Endothelial cell (in vitro differentiated cells): ENCODE data around the gene H1-8. TPM values are rescaled to one million over a fixed set of nuclear protein-coding genes. Genes with fewer than 3 reads are reported as not detected.
"Not testable (repeated sequence)": the region's sequence is repeated elsewhere in the genome, so short reads cannot be mapped to it uniquely, and the experiment has no call there.

ENCODE experiments used
- DNase-seq: peaks from one replicate; pipeline ENCODE4 v3.0.0; 2021; ENCODE audit warnings: low spot score
- H3K27ac Mint-ChIP-seq: one replicate; pipeline ENCODE4 v1.8.0; 2021; ENCODE audit warnings: mixed read lengths, inconsistent platforms; ENCODE audit not compliant: unreplicated experiment
- H3K27me3 Mint-ChIP-seq: one replicate; pipeline ENCODE4 v1.8.0; 2021; ENCODE audit warnings: mild to moderate bottlenecking, moderate library complexity, mixed read lengths, inconsistent platforms; ENCODE audit not compliant: unreplicated experiment
- H3K36me3 Mint-ChIP-seq: one replicate; pipeline ENCODE4 v1.8.0; 2021; ENCODE audit warnings: mild to moderate bottlenecking, low read depth, mixed read lengths, inconsistent platforms; ENCODE audit not compliant: unreplicated experiment
- H3K4me1 Mint-ChIP-seq: one replicate; pipeline ENCODE4 v1.8.0; 2021; ENCODE audit warnings: mild to moderate bottlenecking, mixed read lengths, inconsistent platforms; ENCODE audit not compliant: unreplicated experiment
- H3K4me3 Mint-ChIP-seq: one replicate; pipeline ENCODE4 v1.8.0; 2021; ENCODE audit warnings: mild to moderate bottlenecking, mixed read lengths, inconsistent platforms; ENCODE audit not compliant: unreplicated experiment
- H3K9me3 Mint-ChIP-seq: one replicate; pipeline ENCODE4 v1.8.0; 2021; ENCODE audit warnings: mixed read lengths, inconsistent platforms; ENCODE audit not compliant: unreplicated experiment
- CTCF ChIP-seq: fragments of 200-600 bp; sonication (generic); IDR thresholded peaks from one replicate; pipeline ENCODE4 v1.5.0; 2021; ENCODE audit warnings: antibody characterized with exemption; ENCODE audit not compliant: unreplicated experiment
- long read RNA-seq: library from polyadenylated mRNA; unstranded; transcript quantifications from one replicate; pipeline ENCODE4 v2.0.0, GENCODE V29; 2020; ENCODE audit not compliant: unreplicated experiment
- total RNA-seq: library from RNA; stranded (reverse); fragmentation: NEBNext Ultra II Directional; extraction: Animal tissue kit (Norgen Biotek cat#: 25700); gene quantifications from one replicate; pipeline ENCODE4 v1.2.1, GENCODE V29; 2021; ENCODE audit not compliant: unreplicated experiment

H1-8 gene, protein sequence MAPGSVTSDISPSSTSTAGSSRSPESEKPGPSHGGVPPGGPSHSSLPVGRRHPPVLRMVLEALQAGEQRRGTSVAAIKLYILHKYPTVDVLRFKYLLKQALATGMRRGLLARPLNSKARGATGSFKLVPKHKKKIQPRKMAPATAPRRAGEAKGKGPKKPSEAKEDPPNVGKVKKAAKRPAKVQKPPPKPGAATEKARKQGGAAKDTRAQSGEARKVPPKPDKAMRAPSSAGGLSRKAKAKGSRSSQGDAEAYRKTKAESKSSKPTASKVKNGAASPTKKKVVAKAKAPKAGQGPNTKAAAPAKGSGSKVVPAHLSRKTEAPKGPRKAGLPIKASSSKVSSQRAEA
- total RNA-seq: 2.7 TPM
- long read RNA-seq, partial matches to known transcripts: 0 of 1 reads
- long read RNA-seq, other reads (novel, unspliced or antisense): 1 of 1 reads

DNA sequence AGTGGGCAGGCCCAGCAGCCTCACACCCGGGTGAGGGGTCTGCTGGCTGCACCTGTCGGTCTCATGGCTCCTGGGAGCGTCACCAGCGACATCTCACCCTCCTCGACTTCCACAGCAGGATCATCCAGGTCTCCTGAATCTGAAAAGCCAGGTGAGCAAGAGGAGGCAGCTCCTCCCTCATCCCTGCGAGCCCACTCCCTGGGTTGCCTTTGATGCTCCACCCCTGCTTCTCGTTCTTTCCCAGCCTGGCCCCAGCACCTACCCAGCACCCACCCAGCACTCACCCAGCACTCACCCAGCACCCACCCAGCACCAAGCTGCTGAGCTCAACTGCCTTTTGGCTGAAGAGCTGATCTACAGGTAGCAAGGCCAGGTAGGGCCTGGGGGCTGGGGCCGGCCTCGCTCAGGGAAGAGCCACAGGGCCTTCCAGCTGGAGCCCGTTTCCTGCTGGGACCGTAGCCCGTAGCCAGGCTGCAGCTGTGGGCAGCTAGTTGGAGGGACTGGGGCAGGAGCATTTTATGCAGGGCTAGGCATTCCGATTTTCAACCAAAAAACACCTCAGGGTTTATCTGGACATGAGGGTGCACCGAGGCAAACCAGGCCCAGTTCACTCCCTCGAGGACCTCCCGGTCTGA is at the start of gene H1-8:
Gene H1-8, plus strand, starts transcription at position 20 of the 635 bp plus-strand sequence. Its CDS starts 44 bp downstream, at position 64.
- Mint-ChIP-seq H3K9me3 (no peaks in the 10 kb centered on the region), H3K27ac (peak within 1 kb of the TSS; percentile 52), H3K27me3 (peaks cover 22% of the 10 kb centered on the region), H3K36me3 (peaks cover 2% of the 10 kb centered on the region), H3K4me3 (peak within 1 kb of the TSS; percentile 14), H3K4me1 (peaks cover 28% of the 10 kb centered on the region)
- no peak for TF ChIP-seq CTCF
- no peak for DNase-seq

GRCh38 chr3:129493206-129493605 is 49.8 kb upstream of the H1-8 start:
- Mint-ChIP-seq H3K9me3 (no peaks in the 10 kb centered on the region), H3K36me3 (peaks cover 12% of the 10 kb centered on the region), H3K27ac (no peak overlapping the region), H3K4me3 (no peak overlapping the region), H3K4me1 (peaks cover 67% of the 10 kb centered on the region), H3K27me3 (peaks cover 4% of the 10 kb centered on the region)
- TF ChIP-seq CTCF: no peak
- no peak for DNase-seq

GRCh38 chr3:129494499-129494898 is 48.5 kb upstream of the H1-8 start:
- DNase-seq, H3K27me3 Mint-ChIP-seq, H3K4me3 Mint-ChIP-seq, H3K9me3 Mint-ChIP-seq, H3K36me3 Mint-ChIP-seq: not testable (repeated sequence)
- H3K27ac Mint-ChIP-seq: peak overlapping the region; percentile 95
- peaks cover 73% of the 10 kb centered on the region for H3K4me1 Mint-ChIP-seq

DNA sequence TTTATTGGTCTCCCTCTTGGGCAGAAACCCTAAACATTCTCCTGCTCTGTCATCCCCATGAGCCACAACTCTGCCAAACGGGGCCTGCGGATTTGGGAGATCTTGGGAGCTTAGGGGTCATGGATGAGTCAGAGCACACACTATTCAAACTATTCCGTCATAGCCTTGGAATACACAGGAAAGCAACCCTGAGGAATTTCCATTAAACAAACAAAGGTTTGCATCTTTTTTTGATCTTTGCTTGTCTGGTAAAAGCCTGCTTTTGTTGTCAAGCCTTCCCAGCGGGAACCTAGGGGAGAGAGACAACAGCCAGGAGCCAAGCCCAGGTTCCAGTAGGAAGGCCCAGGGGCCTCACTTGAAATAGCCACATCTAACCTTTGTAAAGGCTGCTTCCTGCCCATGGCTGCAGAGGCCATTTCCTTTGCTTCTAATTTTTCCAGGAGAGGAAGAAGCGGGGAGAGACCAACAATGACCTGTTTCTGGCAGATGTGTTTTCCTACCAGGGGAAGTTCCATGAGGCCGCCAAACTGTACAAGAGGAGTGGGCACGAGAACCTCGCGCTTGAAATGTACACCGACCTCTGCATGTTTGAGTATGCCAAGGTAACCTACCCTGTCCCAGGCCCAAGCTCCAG is 47.9 kb upstream of the H1-8 start:
- H3K27me3 Mint-ChIP-seq, DNase-seq, H3K4me3 Mint-ChIP-seq, H3K36me3 Mint-ChIP-seq, H3K9me3 Mint-ChIP-seq: not testable (repeated sequence)
- H3K4me1 Mint-ChIP-seq: peaks cover 78% of the 10 kb centered on the region
- peak overlapping the region; percentile 95 for H3K27ac Mint-ChIP-seq

DNA sequence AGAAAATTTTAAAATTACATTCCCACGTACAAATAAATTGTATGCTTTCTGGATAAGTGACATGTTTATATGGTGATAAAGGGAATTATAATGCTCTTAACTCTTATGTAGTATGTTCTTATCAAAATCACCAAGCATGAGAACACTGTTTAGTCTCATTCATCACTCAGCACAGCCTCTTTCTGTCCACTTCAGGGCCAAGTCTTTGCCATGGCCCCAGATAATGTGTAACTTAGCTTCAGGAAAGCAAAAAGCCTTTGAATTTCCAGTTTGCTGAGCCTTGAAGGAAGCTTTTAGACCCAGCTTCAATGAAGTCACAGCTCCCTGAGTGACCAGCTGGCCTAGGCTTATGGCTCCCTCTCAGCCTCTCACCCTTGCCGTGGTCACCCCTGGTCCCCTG is 45.1 kb upstream of the H1-8 start:
- not testable (repeated sequence) for DNase-seq, H3K27me3 Mint-ChIP-seq, H3K36me3 Mint-ChIP-seq, H3K4me3 Mint-ChIP-seq, H3K9me3 Mint-ChIP-seq
- Mint-ChIP-seq H3K27ac (peak overlapping the region; percentile 67), H3K4me1 (peaks cover 80% of the 10 kb centered on the region)

- peaks cover 71% of the 10 kb centered on the region for H3K4me1 Mint-ChIP-seq
- not testable (repeated sequence) for H3K27me3 Mint-ChIP-seq, H3K36me3 Mint-ChIP-seq, DNase-seq, H3K9me3 Mint-ChIP-seq, H3K4me3 Mint-ChIP-seq
- peak overlapping the region; percentile 97 for H3K27ac Mint-ChIP-seq
Observed at GRCh38 chr3:129498603-129499488, 44.1 kb upstream of the H1-8 start.

- not testable (repeated sequence) for H3K9me3 Mint-ChIP-seq, H3K27me3 Mint-ChIP-seq
- Mint-ChIP-seq H3K27ac (peak overlapping the region; percentile 99), H3K4me1 (peaks cover 62% of the 10 kb centered on the region), H3K36me3 (peaks cover 13% of the 10 kb centered on the region), H3K4me3 (peak overlapping the region; percentile 69)
- peak; percentile 34 for DNase-seq
Observed at GRCh38 chr3:129499604-129500333, 43.2 kb upstream of the H1-8 start.
